Measurements from ENCODE around the gene NUP85. TPM values are rescaled to one million over a fixed set of nuclear protein-coding genes. Genes with fewer than 3 reads are reported as not detected.

The NUP85 gene
- total and polyA plus RNA-seq, 2 of the 4 experiments (the other 2 are of a cell fraction) = 29.4 to 54.4 TPM

DNA sequence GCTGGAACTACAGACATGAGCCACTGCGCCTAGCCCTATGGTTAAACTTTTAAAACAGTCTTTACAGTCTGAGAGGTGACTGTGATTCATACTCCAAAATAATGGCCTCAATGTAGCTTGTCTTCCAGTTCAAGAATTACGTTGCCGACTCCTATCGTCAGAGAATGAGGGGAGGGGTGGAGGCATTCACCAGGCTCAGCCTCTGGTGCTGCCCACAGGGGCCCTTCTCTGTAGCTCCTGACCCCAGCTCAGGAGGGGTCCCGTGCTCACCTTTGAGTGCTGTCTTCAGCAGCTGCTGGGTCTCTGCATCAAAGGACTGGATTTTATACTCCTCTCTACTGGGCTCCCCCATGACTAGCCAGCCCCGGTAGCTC lies 64.4 kb downstream of the NUP85 start:
- Histone ChIP-seq H2BK20ac (ENCODE audit: low read depth, low read length) (no peak overlapping the region), H2BK120ac (ENCODE audit: low read depth, low read length) (no peak overlapping the region), H4K20me1 (ENCODE audit: insufficient read depth, low read length) (no peaks in the 10 kb centered on the region; the same call in none of the 2 replicates), H2AK9ac (replicated peaks; ENCODE audit: low read depth, low read length, poor library complexity) (peak overlapping the region; percentile 90), H3K36me3 (ENCODE audit: control insufficient read depth, insufficient read depth, low read length) (peaks cover 18% of the 10 kb centered on the region), H3K27me3 (ENCODE audit: control insufficient read depth, insufficient read depth, low read length) (no peaks in the 10 kb centered on the region), H3K23ac (ENCODE audit: low read depth, low read length) (0 out of 2 replicates have a peak overlapping the region, but pooled peaks have one; percentile 37), H2BK15ac (ENCODE audit: low read depth, low read length) (no peak overlapping the region), H3K4me1 (ENCODE audit: control insufficient read depth, insufficient read depth, low read length) (peaks cover 14% of the 10 kb centered on the region), H3K27ac (ENCODE audit: insufficient read depth, low read length) (no peak overlapping the region; the same call in 1 of the 2 replicates), H3K9me3 (ENCODE audit: control insufficient read depth, insufficient read depth, low read length) (no peaks in the 10 kb centered on the region), H2AK5ac (ENCODE audit: low read depth, low read length) (no peak overlapping the region), H3K4me2 (ENCODE audit: low read depth, low read length) (peak overlapping the region; percentile 88), H4K91ac (ENCODE audit: insufficient read depth, low read depth, low read length) (no peak overlapping the region), H3K9me1 (ENCODE audit: insufficient read depth, low read length) (0 out of 2 replicates have a peak, but pooled peaks cover 8% of the 10 kb centered on the region), H3K18ac (ENCODE audit: low read depth, low read length) (no peak overlapping the region), H2BK5ac (ENCODE audit: low read depth, low read length, poor library complexity, severe bottlenecking) (no peak overlapping the region), H3K79me1 (ENCODE audit: low read depth in 1 of 2, low read length in 2 of 2) (peaks cover 4 to 11% of the 10 kb centered on the region in 2 experiments; a peak in 3 of 4 replicates), H3K4me3 (ENCODE audit: insufficient read depth, low read depth, low read length) (0 out of 2 replicates have a peak overlapping the region, but pooled peaks have one; percentile 81), H4K8ac (ENCODE audit: low read depth in 2 of 2, low read length in 2 of 2) (no peak overlapping the region), H3K9ac (ENCODE audit: low read depth, low read length) (no peak overlapping the region), H3K4ac (ENCODE audit: low read depth, low read length) (no peak overlapping the region; the same call in 1 of the 2 replicates), H2AFZ (replicated peaks; ENCODE audit: low read length, poor library complexity) (peak overlapping the region; percentile 97), H3K56ac (ENCODE audit: extremely low read depth, insufficient read depth, low read length) (no peak overlapping the region), H4K5ac (ENCODE audit: low read depth, low read length) (no peak overlapping the region), H3K14ac (replicated peaks; ENCODE audit: low read depth, low read length) (no peak overlapping the region)
- WGBS, 2 experiments (ENCODE audit: extremely low coverage in 2 of 2, insufficient read length in 1 of 2) = no CpG with 5 or more reads among the region's 6 CpGs
- intact Hi-C loops (cut with micrococcal nuclease) = loop anchor here (1.0 to 10.0 kb wide), 3 partner anchors 135 to 245 kb away; partner anchors contain the start of genes CASKIN2, GRB2 and TSEN54
- CTCF ChIA-PET = interaction anchor here (1.1 to 3.2 kb wide), 4 partner anchors 8 to 143 kb away, joined by 3 to 18 read pairs (median 10); partner anchors contain the start of genes GGA3, MRPS7 and SLC25A19
- ATAC-seq (ENCODE audit: low read depth) (no peak), DNase-seq (no peak)
- POLR2A ChIA-PET (ENCODE audit: unreplicated experiment) = interaction anchor here (0.6 kb wide), 1 partner anchor 124 kb away, joined by 10 read pairs; no protein-coding TSS in a partner anchor
- no TSS peak for BruUV-seq (replicated peaks)
- dilution Hi-C loops (cut with HindIII; ENCODE audit: low sequenced_read_pairs, unreplicated experiment) = no loop called here
- TF ChIP-seq RAD21 (IDR thresholded peaks at IDR 0.05; ENCODE audit: low read length) = no peak
- TF ChIP-seq, protein P1, sequence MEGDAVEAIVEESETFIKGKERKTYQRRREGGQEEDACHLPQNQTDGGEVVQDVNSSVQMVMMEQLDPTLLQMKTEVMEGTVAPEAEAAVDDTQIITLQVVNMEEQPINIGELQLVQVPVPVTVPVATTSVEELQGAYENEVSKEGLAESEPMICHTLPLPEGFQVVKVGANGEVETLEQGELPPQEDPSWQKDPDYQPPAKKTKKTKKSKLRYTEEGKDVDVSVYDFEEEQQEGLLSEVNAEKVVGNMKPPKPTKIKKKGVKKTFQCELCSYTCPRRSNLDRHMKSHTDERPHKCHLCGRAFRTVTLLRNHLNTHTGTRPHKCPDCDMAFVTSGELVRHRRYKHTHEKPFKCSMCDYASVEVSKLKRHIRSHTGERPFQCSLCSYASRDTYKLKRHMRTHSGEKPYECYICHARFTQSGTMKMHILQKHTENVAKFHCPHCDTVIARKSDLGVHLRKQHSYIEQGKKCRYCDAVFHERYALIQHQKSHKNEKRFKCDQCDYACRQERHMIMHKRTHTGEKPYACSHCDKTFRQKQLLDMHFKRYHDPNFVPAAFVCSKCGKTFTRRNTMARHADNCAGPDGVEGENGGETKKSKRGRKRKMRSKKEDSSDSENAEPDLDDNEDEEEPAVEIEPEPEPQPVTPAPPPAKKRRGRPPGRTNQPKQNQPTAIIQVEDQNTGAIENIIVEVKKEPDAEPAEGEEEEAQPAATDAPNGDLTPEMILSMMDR (conservative IDR thresholded peaks at IDR 0.05; ENCODE audit: low read depth, low read length) = no peak
- no peak for TF ChIP-seq USF2 (IDR thresholded peaks at IDR 0.05; ENCODE audit: low read depth, low read length)
- TF ChIP-seq CEBPB (IDR thresholded peaks at IDR 0.05; ENCODE audit: low read depth, low read length) = no peak
- no peak for TF ChIP-seq FOS (IDR thresholded peaks at IDR 0.05; ENCODE audit: low read depth, low read length)
- TF ChIP-seq POLR2A (IDR thresholded peaks at IDR 0.05; ENCODE audit: low read depth, low read length) = no peak
- in situ Hi-C loops (cut with MboI; ENCODE audit: low sequenced_read_pairs) = no loop called here
